H4 (cell line): ENCODE data around the gene MAP3K19. TPM values are rescaled to one million over a fixed set of nuclear protein-coding genes. Genes with fewer than 3 reads are reported as not detected.
"Not testable (repeated sequence)": the region's sequence is repeated elsewhere in the genome, so short reads cannot be mapped to it uniquely, and the experiment has no call there.

Source experiments
- DNase-seq: peaks from one replicate; pipeline ENCODE4 v3.0.0-alpha.2; 2015; ENCODE audit warnings: low spot score
- total RNA-seq: library from RNA; depleted of rRNA; stranded (reverse); fragments of >200 nt; shearing (Covaris generic); gene quantifications from 2 replicates; pipeline ENCODE4 v1.2.3, GENCODE V29; 2014; rRNA removed

Gene MAP3K19, protein sequence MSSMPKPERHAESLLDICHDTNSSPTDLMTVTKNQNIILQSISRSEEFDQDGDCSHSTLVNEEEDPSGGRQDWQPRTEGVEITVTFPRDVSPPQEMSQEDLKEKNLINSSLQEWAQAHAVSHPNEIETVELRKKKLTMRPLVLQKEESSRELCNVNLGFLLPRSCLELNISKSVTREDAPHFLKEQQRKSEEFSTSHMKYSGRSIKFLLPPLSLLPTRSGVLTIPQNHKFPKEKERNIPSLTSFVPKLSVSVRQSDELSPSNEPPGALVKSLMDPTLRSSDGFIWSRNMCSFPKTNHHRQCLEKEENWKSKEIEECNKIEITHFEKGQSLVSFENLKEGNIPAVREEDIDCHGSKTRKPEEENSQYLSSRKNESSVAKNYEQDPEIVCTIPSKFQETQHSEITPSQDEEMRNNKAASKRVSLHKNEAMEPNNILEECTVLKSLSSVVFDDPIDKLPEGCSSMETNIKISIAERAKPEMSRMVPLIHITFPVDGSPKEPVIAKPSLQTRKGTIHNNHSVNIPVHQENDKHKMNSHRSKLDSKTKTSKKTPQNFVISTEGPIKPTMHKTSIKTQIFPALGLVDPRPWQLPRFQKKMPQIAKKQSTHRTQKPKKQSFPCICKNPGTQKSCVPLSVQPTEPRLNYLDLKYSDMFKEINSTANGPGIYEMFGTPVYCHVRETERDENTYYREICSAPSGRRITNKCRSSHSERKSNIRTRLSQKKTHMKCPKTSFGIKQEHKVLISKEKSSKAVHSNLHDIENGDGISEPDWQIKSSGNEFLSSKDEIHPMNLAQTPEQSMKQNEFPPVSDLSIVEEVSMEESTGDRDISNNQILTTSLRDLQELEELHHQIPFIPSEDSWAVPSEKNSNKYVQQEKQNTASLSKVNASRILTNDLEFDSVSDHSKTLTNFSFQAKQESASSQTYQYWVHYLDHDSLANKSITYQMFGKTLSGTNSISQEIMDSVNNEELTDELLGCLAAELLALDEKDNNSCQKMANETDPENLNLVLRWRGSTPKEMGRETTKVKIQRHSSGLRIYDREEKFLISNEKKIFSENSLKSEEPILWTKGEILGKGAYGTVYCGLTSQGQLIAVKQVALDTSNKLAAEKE (N-terminal part only)
- total RNA-seq, result not detected in 2 replicates

- no peak for DNase-seq
These were observed at the start of gene MAP3K19 for GRCh38 chr2:135047300-135047699. Gene MAP3K19 (minus strand): TSS chr2:135047447. CDS start chr2:135024647, 22,800 bp downstream.

GRCh38 chr2:135096665-135097446 lies 49.6 kb upstream of the MAP3K19 start:
- DNase-seq, result no peak

- no peak for DNase-seq
These were observed 48.3 kb upstream of the MAP3K19 start for GRCh38 chr2:135095591-135095990.

DNA sequence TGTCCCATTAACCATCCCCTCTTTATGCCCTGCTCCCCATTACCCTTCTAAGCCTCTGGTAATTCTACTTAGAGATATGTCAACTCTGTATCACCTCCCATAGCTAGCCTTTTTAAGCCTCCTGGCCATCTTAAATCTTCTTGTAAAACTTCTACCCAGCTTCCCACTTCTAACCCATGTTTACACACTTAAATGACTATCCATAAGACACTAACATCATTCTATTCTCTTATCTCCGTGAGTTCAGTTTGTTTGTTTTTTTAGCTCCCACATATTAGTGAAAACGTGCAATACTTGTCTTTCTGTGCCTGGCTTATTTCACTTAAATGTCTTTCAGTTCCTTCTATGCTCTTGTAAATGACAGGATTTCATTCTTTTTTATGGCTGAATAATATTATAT lies 47.3 kb upstream of the MAP3K19 start:
- DNase-seq, result no peak

- no peak for DNase-seq
These were observed 46.6 kb upstream of the MAP3K19 start for GRCh38 chr2:135093670-135094330.

GRCh38 chr2:135093193-135093592 lies 45.9 kb upstream of the MAP3K19 start:
- no peak for DNase-seq

DNA sequence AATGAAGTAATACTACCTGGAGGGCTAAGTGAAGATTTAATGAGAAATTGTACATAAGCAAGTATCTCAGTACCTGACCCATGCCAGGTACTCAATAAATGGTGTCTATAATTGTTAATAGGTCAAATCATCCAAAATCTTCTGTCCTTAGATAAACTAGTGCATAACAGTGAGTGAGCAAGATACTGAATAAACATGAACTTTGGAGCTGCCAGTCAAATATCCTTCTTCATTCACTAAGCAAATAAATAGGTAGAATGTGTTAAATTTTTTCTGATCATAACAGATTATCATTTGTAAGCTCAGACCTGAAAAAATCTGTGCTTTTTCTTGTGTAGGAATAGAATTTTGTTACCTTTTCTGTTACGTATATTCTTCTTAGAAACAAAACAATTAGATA lies 44.4 kb upstream of the MAP3K19 start:
- no peak for DNase-seq

GRCh38 chr2:135089597-135089996 lies 42.4 kb upstream of the MAP3K19 start:
- not testable (repeated sequence) for DNase-seq

- no peak for DNase-seq
These were observed 39.0 kb upstream of the MAP3K19 start for GRCh38 chr2:135086222-135086621.

GRCh38 chr2:135078417-135078816 lies 31.2 kb upstream of the MAP3K19 start:
- DNase-seq, result no peak

DNA sequence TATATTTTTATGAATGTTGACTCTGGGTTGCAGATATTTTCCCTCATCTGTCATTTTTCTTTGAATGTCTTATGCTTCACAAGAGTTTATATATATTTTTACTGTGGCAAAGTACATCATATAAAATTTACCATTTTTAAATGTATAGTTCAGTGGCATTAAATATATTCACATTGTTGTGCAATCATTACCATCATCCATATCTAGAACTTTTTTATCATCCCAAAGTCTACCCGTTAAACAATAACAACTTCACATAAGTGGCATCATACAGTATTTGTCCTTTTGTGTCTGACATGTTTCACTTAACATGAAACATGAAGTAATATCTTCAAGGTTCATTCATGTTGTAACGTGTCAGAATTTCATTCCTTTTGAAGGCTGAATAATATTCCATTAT lies 29.3 kb upstream of the MAP3K19 start:
- DNase-seq, result no peak

DNA sequence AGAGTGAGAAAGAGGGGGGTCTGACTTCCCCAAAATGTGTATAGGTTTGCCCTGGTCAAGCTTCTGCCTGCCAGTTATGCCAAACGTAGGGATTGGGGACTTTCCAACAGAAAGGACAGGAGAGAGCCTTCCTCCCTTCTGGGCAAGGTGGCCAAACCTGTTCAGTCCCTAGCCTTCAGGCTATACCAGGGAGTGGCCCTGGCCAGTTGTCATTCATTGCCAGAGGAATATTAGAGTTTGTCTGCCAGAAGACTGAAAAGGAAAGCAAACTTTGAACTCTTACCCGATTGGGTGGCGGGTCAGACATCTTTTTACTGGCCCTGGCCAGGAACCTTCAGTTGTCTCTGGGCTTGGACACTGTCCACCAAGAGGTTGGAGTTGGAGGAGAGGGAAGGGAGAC lies 27.0 kb upstream of the MAP3K19 start:
- DNase-seq, result no peak

DNA sequence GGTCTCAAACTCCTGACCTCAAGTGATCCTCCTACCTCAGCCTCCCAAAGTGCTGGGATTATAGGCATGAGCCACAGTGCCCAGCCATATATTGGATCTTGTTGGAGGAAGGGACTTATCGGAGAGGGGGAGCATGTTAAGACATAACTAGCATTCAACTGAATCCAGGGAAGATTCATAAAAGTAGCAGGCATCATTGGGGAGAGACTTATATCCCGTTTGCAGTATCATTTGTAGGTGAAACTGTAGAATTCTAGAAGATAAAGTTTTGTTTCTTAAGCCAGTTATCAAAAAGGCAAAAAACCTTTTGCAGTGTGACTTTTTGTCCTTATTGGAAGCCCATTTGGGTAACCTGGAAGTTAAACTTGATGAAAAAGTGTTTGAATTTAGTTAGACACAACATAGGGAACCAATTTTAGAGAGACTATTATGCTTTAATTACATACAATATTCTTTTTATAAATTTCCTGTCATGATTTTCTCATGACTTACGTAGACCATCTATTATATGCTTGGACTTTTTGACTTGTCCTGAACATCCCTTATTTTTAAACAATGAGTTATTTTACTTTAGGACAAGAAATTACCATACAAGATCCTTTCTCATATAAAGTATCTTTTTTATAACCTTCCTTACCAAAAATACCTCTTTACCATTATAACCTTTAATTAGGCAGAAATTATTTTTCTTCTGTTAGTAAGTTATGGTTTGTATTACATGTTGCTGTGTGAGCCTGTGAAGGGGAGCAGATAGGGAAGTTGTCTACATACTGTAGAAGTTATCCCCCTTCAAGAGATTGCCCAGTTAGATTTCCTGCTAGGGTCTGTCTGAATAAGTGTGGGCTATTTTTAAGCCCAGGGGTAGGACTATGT lies 25.1 kb upstream of the MAP3K19 start:
- DNase-seq, result no peak

GRCh38 chr2:135066710-135067109 lies 19.5 kb upstream of the MAP3K19 start:
- no peak for DNase-seq

DNA sequence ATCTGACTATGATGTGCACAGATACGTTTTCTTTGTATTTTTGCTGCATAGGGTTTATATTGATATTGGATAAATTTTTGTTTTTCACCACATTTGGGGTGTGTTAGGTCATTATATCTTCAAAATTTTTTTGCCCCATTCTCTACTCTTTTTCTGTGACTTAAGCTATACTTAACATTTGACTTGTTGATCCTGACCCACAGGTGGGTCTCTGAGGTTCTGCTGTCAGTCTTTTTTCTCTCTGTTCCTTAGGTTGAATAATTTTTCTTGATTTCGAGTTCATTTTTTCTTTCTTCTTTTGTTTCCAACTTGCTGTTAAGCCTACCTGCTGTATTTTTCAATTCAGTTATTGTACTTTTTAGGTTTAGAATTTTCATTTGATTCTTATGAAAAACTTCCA lies 16.9 kb upstream of the MAP3K19 start:
- no peak for DNase-seq

GRCh38 chr2:135063210-135063609 lies 16.0 kb upstream of the MAP3K19 start:
- no peak for DNase-seq

GRCh38 chr2:135059577-135059976 lies 12.3 kb upstream of the MAP3K19 start:
- DNase-seq, result no peak

- DNase-seq, result peak; percentile 7
These were observed 9.5 kb upstream of the MAP3K19 start for GRCh38 chr2:135056790-135057189.

DNA sequence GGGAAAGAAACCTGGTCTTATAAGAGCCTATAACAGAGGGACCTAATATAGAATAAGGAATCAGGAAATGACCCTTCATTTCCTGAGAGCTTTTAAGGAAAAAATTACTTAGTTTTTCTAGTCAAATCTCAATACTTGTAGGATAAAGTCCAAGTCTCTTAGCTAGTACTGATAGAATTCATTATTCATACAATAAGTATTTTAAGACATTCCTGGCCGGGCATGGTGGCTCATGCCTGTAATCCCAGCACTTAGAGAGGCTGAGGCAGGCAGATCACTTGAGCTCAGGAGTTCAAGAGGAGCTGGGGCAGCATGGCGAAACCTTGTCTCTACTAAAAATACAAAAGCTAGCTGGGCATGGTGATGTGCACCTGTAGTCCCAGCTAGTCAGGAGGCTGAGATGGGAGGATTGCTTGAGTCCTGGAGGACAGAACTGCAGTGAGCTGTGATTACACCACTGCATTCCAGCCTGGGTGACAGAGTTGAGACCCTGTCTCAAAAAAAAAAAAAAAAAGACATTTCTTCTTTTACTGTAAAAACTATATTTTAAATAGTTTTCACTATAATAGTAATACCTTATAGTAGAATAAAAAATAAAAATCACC lies 8.0 kb upstream of the MAP3K19 start:
- DNase-seq, result no peak
